Omental fat pad (tissue), 4 donors: ENCODE data around the gene NFAT5. TPM values are rescaled to one million over a fixed set of nuclear protein-coding genes. Genes with fewer than 3 reads are reported as not detected.

Source experiments
- ATAC-seq: fragments of 150-250 bp; one replicate; pipeline ENCODE4 v1.9.1; 2016; ENCODE audit warnings: mild to moderate bottlenecking, moderate library complexity; ENCODE audit not compliant: low FRiP score
- DNase-seq: peaks from one replicate; pipeline ENCODE4 v3.0.0-alpha.2; 2019; ENCODE audit warnings: low spot score
- total RNA-seq, 4 donors: library from RNA; depleted of rRNA; stranded (reverse); fragments of >200 nt; gene quantifications; one replicate each; pipeline ENCODE4 v1.1.0, GENCODE V29; 2016
- TF ChIP-seq, protein P1 (sequence below), 3 donors: fragments of 450-650 bp; IDR thresholded peaks; one replicate each; pipeline ENCODE4 v1.5.1; 2016 to 2017; ENCODE audit warnings: antibody characterized with exemption in 3 of 3, mild to moderate bottlenecking in 3 of 3, moderate library complexity in 2 of 3

Gene NFAT5
- total RNA-seq, 4 donors from 2014 or later = 43.5 to 59.3 (median 50.8) TPM

DNA sequence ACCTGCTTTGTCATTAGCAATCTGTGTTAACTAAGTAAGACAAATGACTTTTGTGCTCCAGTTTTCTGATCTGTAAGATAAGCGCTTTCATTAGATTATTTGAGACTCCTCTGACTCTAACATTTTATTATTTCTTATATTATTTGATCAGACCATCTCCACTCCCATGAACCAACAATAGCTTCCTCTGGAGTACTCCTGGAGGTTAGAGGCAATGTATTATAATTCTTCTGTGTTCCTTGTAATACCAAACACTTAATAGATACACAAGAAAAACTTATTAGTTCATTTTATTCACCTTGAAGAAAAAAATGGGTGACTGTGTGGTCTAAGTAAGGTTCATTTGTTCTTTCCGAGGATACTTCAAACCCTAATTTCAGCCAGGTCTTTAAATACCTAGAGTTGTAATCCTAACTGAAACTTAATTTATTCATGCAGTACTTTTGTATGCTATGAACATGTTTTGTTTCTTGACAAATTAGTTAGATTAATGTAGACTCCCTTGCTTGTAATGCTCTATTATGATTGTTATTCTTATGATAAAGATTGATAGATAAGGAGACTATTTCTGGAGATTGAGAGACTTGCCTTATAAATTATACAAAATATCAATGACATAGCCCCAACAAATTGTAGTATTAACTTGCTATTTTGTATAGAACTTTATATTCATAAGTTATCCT lies 106.7 kb downstream of the NFAT5 start:
- no peak for DNase-seq
- TF ChIP-seq, protein P1, sequence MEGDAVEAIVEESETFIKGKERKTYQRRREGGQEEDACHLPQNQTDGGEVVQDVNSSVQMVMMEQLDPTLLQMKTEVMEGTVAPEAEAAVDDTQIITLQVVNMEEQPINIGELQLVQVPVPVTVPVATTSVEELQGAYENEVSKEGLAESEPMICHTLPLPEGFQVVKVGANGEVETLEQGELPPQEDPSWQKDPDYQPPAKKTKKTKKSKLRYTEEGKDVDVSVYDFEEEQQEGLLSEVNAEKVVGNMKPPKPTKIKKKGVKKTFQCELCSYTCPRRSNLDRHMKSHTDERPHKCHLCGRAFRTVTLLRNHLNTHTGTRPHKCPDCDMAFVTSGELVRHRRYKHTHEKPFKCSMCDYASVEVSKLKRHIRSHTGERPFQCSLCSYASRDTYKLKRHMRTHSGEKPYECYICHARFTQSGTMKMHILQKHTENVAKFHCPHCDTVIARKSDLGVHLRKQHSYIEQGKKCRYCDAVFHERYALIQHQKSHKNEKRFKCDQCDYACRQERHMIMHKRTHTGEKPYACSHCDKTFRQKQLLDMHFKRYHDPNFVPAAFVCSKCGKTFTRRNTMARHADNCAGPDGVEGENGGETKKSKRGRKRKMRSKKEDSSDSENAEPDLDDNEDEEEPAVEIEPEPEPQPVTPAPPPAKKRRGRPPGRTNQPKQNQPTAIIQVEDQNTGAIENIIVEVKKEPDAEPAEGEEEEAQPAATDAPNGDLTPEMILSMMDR (IDR thresholded peaks at IDR 0.05) = no peak
- ATAC-seq = no peak

DNA sequence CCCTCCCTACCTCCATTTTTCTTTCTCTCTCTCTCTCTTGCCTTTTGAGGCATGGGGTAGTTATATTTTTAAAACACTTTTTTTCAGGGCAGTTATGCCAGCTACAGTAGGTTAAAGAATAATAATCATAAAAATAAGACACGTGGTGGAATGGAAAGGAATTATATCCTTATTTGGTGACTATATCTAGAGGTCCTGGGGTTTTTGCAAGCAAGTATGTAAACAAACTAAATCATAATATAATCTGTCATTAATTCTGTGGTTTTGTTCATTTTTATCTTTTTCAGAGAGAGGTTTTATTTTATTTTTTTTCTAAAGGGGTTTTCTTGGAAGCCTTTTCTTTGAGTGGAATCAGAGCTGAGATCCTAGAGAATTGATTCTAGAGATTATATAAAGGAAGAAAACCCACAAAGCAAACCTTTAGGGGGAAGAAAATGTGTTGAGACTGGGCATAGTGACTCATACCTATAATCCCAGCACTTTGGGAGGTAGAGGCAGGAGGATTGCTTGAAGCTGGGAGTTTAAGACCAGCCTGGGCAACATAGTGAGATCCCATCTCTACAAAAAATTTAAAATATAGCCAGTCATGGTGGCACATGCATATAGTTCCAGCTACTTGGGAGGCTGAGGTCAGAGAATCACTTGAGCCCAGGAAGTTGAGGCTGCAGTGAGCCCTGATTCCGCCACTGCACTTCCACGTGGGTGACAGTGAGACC lies 107.4 kb downstream of the NFAT5 start:
- TF ChIP-seq, protein P1 (IDR thresholded peaks at IDR 0.05) = no peak
- ATAC-seq = no peak
- no peak for DNase-seq

DNA sequence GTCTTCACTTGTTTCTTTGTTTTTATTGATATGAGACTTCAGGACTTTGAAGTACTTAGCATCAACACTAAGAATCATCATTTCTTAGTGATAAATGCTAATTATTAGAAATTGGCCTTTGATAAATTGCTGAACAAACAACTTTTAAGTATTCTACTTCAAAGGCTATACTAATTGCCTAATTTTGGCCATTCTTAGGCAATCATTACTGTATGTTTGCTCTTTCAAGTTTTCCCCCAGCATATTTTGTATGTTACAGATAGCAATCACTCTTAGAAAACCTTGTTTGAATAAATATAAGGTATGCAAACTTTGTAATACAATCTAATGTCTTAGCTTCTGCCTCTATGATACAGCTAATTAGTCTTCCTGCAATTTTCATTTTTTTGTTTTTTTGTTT lies 114.6 kb downstream of the NFAT5 start:
- ATAC-seq = no peak
- DNase-seq = no peak
- TF ChIP-seq, protein P1 (IDR thresholded peaks at IDR 0.05) = no peak

DNA sequence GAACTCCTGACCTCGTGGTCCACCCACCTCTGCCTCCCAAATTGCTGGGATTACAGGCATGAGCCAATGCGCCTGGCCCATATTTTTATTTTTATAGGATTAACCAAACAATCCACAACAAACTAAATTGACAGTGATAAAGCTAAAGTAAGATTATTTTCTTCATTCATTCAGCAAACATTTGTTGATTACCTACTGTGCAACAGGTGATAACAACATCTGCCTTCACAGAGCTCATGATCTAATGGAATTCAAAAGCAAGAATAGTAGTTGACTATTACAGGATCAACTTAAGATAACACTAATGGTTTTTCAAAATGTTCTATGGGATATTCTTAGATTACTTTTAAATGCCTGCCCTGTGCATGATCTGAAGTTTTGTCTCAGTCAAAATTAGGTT lies 122.8 kb downstream of the NFAT5 start:
- ATAC-seq (no peak), DNase-seq (no peak)
- TF ChIP-seq, protein P1 (IDR thresholded peaks at IDR 0.05) = no peak

DNA sequence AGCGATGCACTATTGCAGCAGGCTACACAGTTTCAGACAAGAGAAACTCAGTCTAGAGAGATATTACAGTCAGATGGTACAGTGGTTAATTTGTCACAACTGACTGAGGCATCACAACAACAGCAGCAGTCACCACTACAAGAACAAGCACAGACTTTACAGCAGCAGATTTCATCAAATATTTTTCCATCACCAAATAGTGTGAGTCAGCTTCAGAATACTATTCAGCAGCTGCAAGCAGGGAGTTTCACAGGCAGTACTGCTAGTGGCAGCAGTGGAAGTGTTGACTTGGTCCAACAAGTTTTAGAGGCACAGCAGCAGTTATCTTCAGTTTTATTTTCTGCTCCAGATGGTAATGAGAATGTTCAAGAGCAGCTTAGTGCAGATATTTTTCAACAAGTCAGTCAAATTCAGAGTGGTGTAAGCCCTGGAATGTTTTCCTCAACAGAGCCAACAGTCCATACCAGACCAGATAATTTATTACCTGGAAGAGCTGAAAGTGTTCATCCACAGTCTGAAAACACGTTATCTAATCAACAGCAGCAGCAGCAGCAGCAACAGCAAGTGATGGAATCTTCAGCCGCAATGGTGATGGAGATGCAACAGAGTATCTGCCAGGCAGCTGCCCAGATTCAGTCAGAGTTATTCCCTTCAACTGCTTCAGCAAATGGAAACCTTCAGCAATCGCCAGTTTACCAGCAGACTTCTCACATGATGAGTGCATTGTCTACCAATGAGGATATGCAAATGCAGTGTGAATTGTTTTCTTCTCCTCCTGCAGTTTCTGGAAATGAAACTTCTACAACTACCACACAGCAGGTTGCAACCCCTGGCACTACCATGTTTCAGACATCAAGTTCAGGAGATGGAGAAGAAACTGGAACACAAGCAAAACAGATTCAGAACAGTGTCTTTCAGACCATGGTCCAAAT lies 126.5 kb downstream of the NFAT5 start:
- TF ChIP-seq, protein P1 (IDR thresholded peaks at IDR 0.05) = no peak
- DNase-seq (no peak), ATAC-seq (peak; percentile 70)

DNA sequence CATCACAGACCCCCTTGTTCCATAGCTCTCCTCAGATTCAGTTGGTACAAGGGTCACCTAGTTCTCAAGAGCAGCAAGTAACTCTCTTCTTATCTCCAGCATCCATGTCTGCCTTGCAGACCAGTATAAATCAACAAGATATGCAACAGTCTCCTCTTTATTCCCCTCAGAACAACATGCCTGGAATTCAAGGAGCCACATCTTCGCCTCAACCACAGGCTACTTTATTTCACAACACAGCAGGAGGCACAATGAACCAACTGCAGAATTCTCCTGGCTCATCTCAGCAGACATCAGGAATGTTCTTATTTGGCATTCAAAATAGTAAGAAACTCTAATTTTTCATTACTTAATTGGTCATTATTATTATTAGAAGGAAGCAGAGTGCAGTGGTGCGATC lies 128.2 kb downstream of the NFAT5 start:
- DNase-seq = no peak
- no peak for ATAC-seq
- TF ChIP-seq, protein P1 (IDR thresholded peaks at IDR 0.05) = no peak
